IMR-90 (cell line): Measurements from ENCODE around the gene OR51B2. TPM values are rescaled to one million over a fixed set of nuclear protein-coding genes. Genes with fewer than 3 reads are reported as not detected.

ENCODE experiments used
- ATAC-seq: fragments of 200-7000 bp; cut with Tn5 transposase; 2 replicates; pipeline ENCODE4 v1.9.1; 2020; ENCODE audit warnings: low read depth, mild to moderate bottlenecking, moderate library complexity
- BruUV-seq: library from RNA; stranded (reverse); fragments of 400-500 nt; replicated peaks from 2 replicates; lab custom pipeline; 2021; lab: Mats Ljungman, UMichigan
- CTCF ChIA-PET: fragments of 300-600 bp; formaldehyde crosslinking; extraction: SDS; loops from one replicate; lab custom pipeline; 2021; ENCODE audit warnings: antibody characterized with exemption; lab: Yijun Ruan, JAX
- POLR2A ChIA-PET: fragments of 300-600 bp; sonication (Branson Sonifier 250); formaldehyde crosslinking; loops from one replicate; lab custom pipeline; 2022; ENCODE audit warnings: antibody characterized with exemption; ENCODE audit not compliant: unreplicated experiment; lab: Charles Lee
- DNase-seq: peaks from one replicate; pipeline ENCODE4 v3.0.0; 2013
- H2AFZ ChIP-seq: replicated peaks from 2 replicates; pipeline ENCODE3; 2013; ENCODE audit warnings: low read length, mild to moderate bottlenecking; ENCODE audit not compliant: poor library complexity
- H2AK5ac ChIP-seq: 2 replicates; pipeline ENCODE4 v1.6.1; 2013; ENCODE audit warnings: low read depth, low read length, inconsistent platforms
- H2AK9ac ChIP-seq: replicated peaks from 2 replicates; pipeline ENCODE3; 2013; ENCODE audit warnings: mild to moderate bottlenecking, low read depth, low read length, moderate library complexity; ENCODE audit not compliant: poor library complexity
- H2BK120ac ChIP-seq: 2 replicates; pipeline ENCODE4 v1.6.1; 2013; ENCODE audit warnings: low read depth, low read length, inconsistent platforms
- H2BK15ac ChIP-seq: 3 replicates; pipeline ENCODE4 v1.6.1; 2013; ENCODE audit warnings: low read depth, low read length, inconsistent platforms
- H2BK20ac ChIP-seq: 2 replicates; pipeline ENCODE4 v1.6.1; 2013; ENCODE audit warnings: low read depth, mild to moderate bottlenecking, inconsistent platforms, low read length, moderate library complexity
- H2BK5ac ChIP-seq: 2 replicates; pipeline ENCODE4 v1.6.1; 2013; ENCODE audit warnings: mild to moderate bottlenecking, low read depth, low read length, inconsistent platforms; ENCODE audit not compliant: poor library complexity, severe bottlenecking
- H3K14ac ChIP-seq: replicated peaks from 2 replicates; pipeline ENCODE4 v1.6.1; 2013; ENCODE audit warnings: low read depth, low read length, inconsistent platforms
- H3K18ac ChIP-seq: 2 replicates; pipeline ENCODE4 v1.6.1; 2013; ENCODE audit warnings: low read depth, low read length, control low read depth
- H3K23ac ChIP-seq: 2 replicates; pipeline ENCODE4 v1.6.1; 2013; ENCODE audit warnings: low read depth, low read length, inconsistent platforms
- H3K27ac ChIP-seq: 2 replicates; pipeline ENCODE4 v1.5.1; 2013; ENCODE audit warnings: mild to moderate bottlenecking, control low read depth, low read length; ENCODE audit not compliant: insufficient read depth
- H3K27me3 ChIP-seq: 2 replicates; pipeline ENCODE4 v1.6.1; 2013; ENCODE audit warnings: low read length; ENCODE audit not compliant: control insufficient read depth, insufficient read depth
- H3K36me3 ChIP-seq: 2 replicates; pipeline ENCODE4 v1.6.1; 2013; ENCODE audit warnings: low read length, mixed read lengths; ENCODE audit not compliant: control insufficient read depth, insufficient read depth
- H3K4ac ChIP-seq: 2 replicates; pipeline ENCODE4 v1.6.1; 2013; ENCODE audit warnings: low read depth, low read length, inconsistent platforms
- H3K4me1 ChIP-seq: 2 replicates; pipeline ENCODE4 v1.6.1; 2013; ENCODE audit warnings: low read length, mixed read lengths; ENCODE audit not compliant: control insufficient read depth, insufficient read depth
- H3K4me2 ChIP-seq: 2 replicates; pipeline ENCODE4 v1.6.1; 2013; ENCODE audit warnings: low read depth, mild to moderate bottlenecking, control low read depth, low read length, moderate library complexity
- H3K4me3 ChIP-seq: 2 replicates; pipeline ENCODE4 v1.5.1; 2013; ENCODE audit warnings: low read depth, mild to moderate bottlenecking, control low read depth, low read length, moderate library complexity; ENCODE audit not compliant: insufficient read depth
- H3K56ac ChIP-seq: 2 replicates; pipeline ENCODE4 v1.6.1; 2013; ENCODE audit warnings: low read length, inconsistent platforms; ENCODE audit not compliant: insufficient read depth; ENCODE audit errors: extremely low read depth
- H3K79me1 ChIP-seq, 2 experiments: 2 replicates each; pipeline ENCODE4 v1.6.1; 2013; ENCODE audit warnings: low read length in 2 of 2, inconsistent platforms in 1 of 2, low read depth in 1 of 2
- H3K9ac ChIP-seq: 2 replicates; pipeline ENCODE4 v1.6.1; 2013; ENCODE audit warnings: low read depth, low read length, control low read depth
- H3K9me1 ChIP-seq: 2 replicates; pipeline ENCODE4 v1.6.1; 2013; ENCODE audit warnings: low read length, inconsistent platforms; ENCODE audit not compliant: insufficient read depth
- H3K9me3 ChIP-seq: 2 replicates; pipeline ENCODE4 v1.6.1; 2013; ENCODE audit warnings: low read length; ENCODE audit not compliant: control insufficient read depth, insufficient read depth
- H4K20me1 ChIP-seq: 2 replicates; pipeline ENCODE4 v1.6.1; 2013; ENCODE audit warnings: low read length, inconsistent platforms; ENCODE audit not compliant: insufficient read depth
- H4K5ac ChIP-seq: 2 replicates; pipeline ENCODE4 v1.6.1; 2013; ENCODE audit warnings: mild to moderate bottlenecking, low read depth, low read length, control low read depth
- H4K8ac ChIP-seq, 2 experiments: 2 replicates each; pipeline ENCODE4 v1.6.1; 2013; ENCODE audit warnings: low read depth in 2 of 2, low read length in 2 of 2, control low read depth in 1 of 2, inconsistent platforms in 1 of 2
- H4K91ac ChIP-seq: 2 replicates; pipeline ENCODE4 v1.6.1; 2013; ENCODE audit warnings: low read depth, low read length, inconsistent platforms; ENCODE audit not compliant: insufficient read depth
- BHLHE40 ChIP-seq: fragments of 150-350 bp; IDR thresholded peaks from 2 replicates; pipeline ENCODE4 v1.6.1; 2016; ENCODE audit warnings: mild to moderate bottlenecking, low read depth, low read length
- CEBPB ChIP-seq: IDR thresholded peaks from 2 replicates; pipeline ENCODE4 v1.6.1; 2012; ENCODE audit warnings: low read depth, low read length, improper control_type of control experiment
- ELK1 ChIP-seq: fragments of 150-350 bp; IDR thresholded peaks from 2 replicates; pipeline ENCODE4 v1.6.1; 2016; ENCODE audit warnings: low read depth, mild to moderate bottlenecking, low read length, moderate library complexity, borderline replicate concordance
- FOS ChIP-seq: fragments of 150-350 bp; IDR thresholded peaks from 2 replicates; pipeline ENCODE4 v1.6.1; 2016; ENCODE audit warnings: low read depth, low read length
- MAFK ChIP-seq: IDR thresholded peaks from 2 replicates; pipeline ENCODE4 v1.6.1; 2012; ENCODE audit warnings: low read depth, low read length, improper control_type of control experiment
- MAZ ChIP-seq: IDR thresholded peaks from 2 replicates; pipeline ENCODE4 v1.6.1; 2012; ENCODE audit warnings: low read depth, mild to moderate bottlenecking, low read length, improper control_type of control experiment, moderate library complexity, borderline replicate concordance
- MXI1 ChIP-seq: IDR thresholded peaks from 2 replicates; pipeline ENCODE4 v1.6.1; 2012; ENCODE audit warnings: low read depth, mild to moderate bottlenecking, low read length, moderate library complexity, borderline replicate concordance
- NFE2L2 ChIP-seq: fragments of 150-350 bp; IDR thresholded peaks from 2 replicates; pipeline ENCODE4 v1.6.1; 2016; ENCODE audit warnings: low read depth, mild to moderate bottlenecking, low read length
- POLR2A ChIP-seq: IDR thresholded peaks from 2 replicates; pipeline ENCODE4 v1.6.1; 2012; ENCODE audit warnings: mild to moderate bottlenecking, low read depth, low read length
- RAD21 ChIP-seq: IDR thresholded peaks from 2 replicates; pipeline ENCODE4 v1.6.1; 2012; ENCODE audit warnings: low read length, improper control_type of control experiment
- RCOR1 ChIP-seq: IDR thresholded peaks from 2 replicates; pipeline ENCODE4 v1.6.1; 2012; ENCODE audit warnings: mild to moderate bottlenecking, low read length, improper control_type of control experiment; ENCODE audit not compliant: insufficient replicate concordance
- RFX5 ChIP-seq: IDR thresholded peaks from 2 replicates; pipeline ENCODE4 v1.8.0; 2012; ENCODE audit warnings: low read depth, mild to moderate bottlenecking, low read length, moderate library complexity
- SMC3 ChIP-seq: fragments of 150-350 bp; IDR thresholded peaks from 2 replicates; pipeline ENCODE4 v1.6.1; 2016; ENCODE audit warnings: low read depth, mild to moderate bottlenecking, antibody characterized with exemption, low read length, moderate library complexity
- USF2 ChIP-seq: fragments of 150-350 bp; IDR thresholded peaks from 2 replicates; pipeline ENCODE4 v1.6.1; 2017; ENCODE audit warnings: mild to moderate bottlenecking, antibody characterized with exemption, low read length, low read depth
- WGBS, 2 experiments: methylation state at CpG; one replicate each; pipeline versions ENCODE4 v1.1.5 to v1.1.7; 2013; ENCODE audit warnings: missing lambda C conversion rate in 2 of 2; ENCODE audit not compliant: insufficient read length in 1 of 2; ENCODE audit errors: extremely low coverage in 2 of 2; 5-methylcytosine and 5-hydroxymethylcytosine counted together
- dilution Hi-C: fragments of 300-500 bp; cut with HindIII; formaldehyde crosslinking; loops from one replicate; pipeline ENCODE4 v1.14.3; 2018; ENCODE audit warnings: low sequenced_read_pairs; ENCODE audit not compliant: unreplicated experiment
- in situ Hi-C: fragments of 300-500 bp; cut with MboI; formaldehyde crosslinking; loops from 3 replicates; pipeline ENCODE4 v1.14.3; 2019; ENCODE audit warnings: low sequenced_read_pairs, inconsistent platforms, mixed read lengths
- intact Hi-C: fragments of 100-400 bp; cut with micrococcal nuclease; formaldehyde crosslinking; loops from 2 replicates; pipeline ENCODE4 v1.10.0; 2022
- polyA plus RNA-seq, 3 experiments: library from polyadenylated mRNA; depleted of rRNA; stranded (reverse); fragments of >200 nt; gene quantifications; 2 replicates each; pipeline ENCODE4 v1.2.3, GENCODE V29; 2012; ENCODE audit warnings: low replicate concordance in 1 of 3
- total RNA-seq: library from RNA; depleted of rRNA; stranded (reverse); fragments of >200 nt; gene quantifications from 2 replicates; pipeline ENCODE4 v1.2.3, GENCODE V29; 2012
- TF ChIP-seq, protein P1 (sequence below): conservative IDR thresholded peaks from 2 replicates; pipeline ENCODE4 v1.5.1; 2012; ENCODE audit warnings: mild to moderate bottlenecking, low read depth, low read length, improper control_type of control experiment

The OR51B2 gene
- total and polyA plus RNA-seq, 2 of the 4 experiments (the other 2 are of a cell fraction), result not detected

- CTCF ChIA-PET, result interaction anchor here (0.6 kb wide), 1 partner anchor 8 kb away, joined by 3 read pairs; no protein-coding TSS in a partner anchor
- dilution Hi-C loops (no loop called here), in situ Hi-C loops (loop anchor here (10.0 kb wide), 1 partner anchor 79 kb away; no protein-coding TSS in a partner anchor), intact Hi-C loops (no loop called here)
- no peak overlapping the region for H3K4me3 ChIP-seq
- H2BK20ac ChIP-seq, result peak overlapping the region; percentile 99
- H3K36me3 ChIP-seq, result no peaks in the 10 kb centered on the region
- H2AK9ac ChIP-seq, result no peak overlapping the region
- POLR2A ChIA-PET, result no interaction called here
- no peak overlapping the region for H3K4me2 ChIP-seq
- H3K4ac ChIP-seq, result peak overlapping the region; percentile 92
- H4K91ac ChIP-seq, result peak overlapping the region; percentile 96; the same call in 1 of the 2 replicates
- H3K18ac ChIP-seq, result peak overlapping the region; percentile 100; the same call in 1 of the 2 replicates
- no peaks in the 10 kb centered on the region for H4K20me1 ChIP-seq
- H3K4me1 ChIP-seq, result peaks cover 17% of the 10 kb centered on the region
- peak overlapping the region; percentile 88 for H2BK5ac ChIP-seq
- WGBS, 2 experiments, result no CpG with 5 or more reads among the region's 4 CpGs
- no TSS peak for BruUV-seq
- no peaks in the 10 kb centered on the region for H3K9me3 ChIP-seq
- no peak overlapping the region for H3K27ac ChIP-seq
- peak overlapping the region; percentile 89 for H3K14ac ChIP-seq
- no peak overlapping the region; the same call in 1 of the 2 replicates for H3K56ac ChIP-seq
- H2AFZ ChIP-seq, result no peak overlapping the region
- no peaks in the 10 kb centered on the region for H3K27me3 ChIP-seq
- ATAC-seq, result no peak
- no peak for DNase-seq
- peak overlapping the region; percentile 61 for H2AK5ac ChIP-seq
- 0 out of 2 replicates have a peak, but pooled peaks cover 3% of the 10 kb centered on the region for H3K9me1 ChIP-seq
- H3K23ac ChIP-seq, result peak overlapping the region; percentile 91; the same call in 1 of the 2 replicates
- peak overlapping the region; percentile 74; the same call in 2 of the 3 replicates for H2BK15ac ChIP-seq
- H3K79me1 ChIP-seq, result no peaks in the 10 kb centered on the region
- no peak overlapping the region for H3K9ac ChIP-seq
- peak overlapping the region; percentile 98 for H2BK120ac ChIP-seq
- peak overlapping the region; percentile 99; the same call in 1 of the 2 replicates for H4K5ac ChIP-seq
- H4K8ac ChIP-seq, result peak overlapping the region; percentile 83 to 91; a peak in 3 of 4 replicates
- TF ChIP-seq, protein P1, sequence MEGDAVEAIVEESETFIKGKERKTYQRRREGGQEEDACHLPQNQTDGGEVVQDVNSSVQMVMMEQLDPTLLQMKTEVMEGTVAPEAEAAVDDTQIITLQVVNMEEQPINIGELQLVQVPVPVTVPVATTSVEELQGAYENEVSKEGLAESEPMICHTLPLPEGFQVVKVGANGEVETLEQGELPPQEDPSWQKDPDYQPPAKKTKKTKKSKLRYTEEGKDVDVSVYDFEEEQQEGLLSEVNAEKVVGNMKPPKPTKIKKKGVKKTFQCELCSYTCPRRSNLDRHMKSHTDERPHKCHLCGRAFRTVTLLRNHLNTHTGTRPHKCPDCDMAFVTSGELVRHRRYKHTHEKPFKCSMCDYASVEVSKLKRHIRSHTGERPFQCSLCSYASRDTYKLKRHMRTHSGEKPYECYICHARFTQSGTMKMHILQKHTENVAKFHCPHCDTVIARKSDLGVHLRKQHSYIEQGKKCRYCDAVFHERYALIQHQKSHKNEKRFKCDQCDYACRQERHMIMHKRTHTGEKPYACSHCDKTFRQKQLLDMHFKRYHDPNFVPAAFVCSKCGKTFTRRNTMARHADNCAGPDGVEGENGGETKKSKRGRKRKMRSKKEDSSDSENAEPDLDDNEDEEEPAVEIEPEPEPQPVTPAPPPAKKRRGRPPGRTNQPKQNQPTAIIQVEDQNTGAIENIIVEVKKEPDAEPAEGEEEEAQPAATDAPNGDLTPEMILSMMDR, result no peak
- TF ChIP-seq NFE2L2 (no peak), BHLHE40 (no peak), MXI1 (no peak), RFX5 (no peak), USF2 (no peak), ELK1 (no peak), POLR2A (no peak), RCOR1 (no peak), CEBPB (no peak), MAFK (no peak), RAD21 (no peak), SMC3 (no peak), FOS (no peak), MAZ (no peak)
Observed at GRCh38 chr11:5285703-5286340, 38.3 kb downstream of the OR51B2 start.
